Esophagus muscularis mucosa (tissue), 4 donors: ENCODE results near the gene ORC3. TPM values are rescaled to one million over a fixed set of nuclear protein-coding genes. Genes with fewer than 3 reads are reported as not detected.

Experiments
- DNase-seq: peaks from one replicate; pipeline ENCODE4 v3.0.0-alpha.2; 2017; ENCODE audit errors: extremely low spot score
- H3K27ac ChIP-seq, 4 donors: fragments of 200-600 bp; sonication (generic); replicated peaks in 1 of 4; 1 replicate in 3 of 4; 2 replicates in 1 of 4; pipeline ENCODE4 v1.5.1; 2016 to 2019; ENCODE audit warnings: mild to moderate bottlenecking in 1 of 4
- H3K27me3 ChIP-seq, 4 donors: fragments of 200-600 bp; sonication (generic); one replicate each; pipeline versions ENCODE4 v1.5.1 to v1.6.0; 2016 to 2019
- H3K36me3 ChIP-seq, 4 donors: fragments of 200-600 bp; sonication (generic); one replicate each; pipeline ENCODE4 v1.5.1; 2016 to 2019
- H3K4me1 ChIP-seq, 4 donors: fragments of 200-600 bp; sonication (generic); one replicate each; pipeline ENCODE4 v1.5.1; 2016 to 2019
- H3K4me3 ChIP-seq, 4 donors: fragments of 200-600 bp; sonication (generic); 1 replicate in 2 of 4; 2 replicates in 2 of 4; pipeline ENCODE4 v1.5.1; 2016 to 2019; ENCODE audit warnings: mild to moderate bottlenecking in 4 of 4, moderate library complexity in 1 of 4
- H3K9me3 ChIP-seq, 4 donors: fragments of 200-600 bp; sonication (generic); 1 replicate in 3 of 4; 2 replicates in 1 of 4; pipeline ENCODE4 v1.5.1; 2016 to 2019
- EP300 ChIP-seq: sonication (generic); formaldehyde crosslinking; IDR thresholded peaks from one replicate; pipeline ENCODE4 v1.6.1; 2017; ENCODE audit warnings: antibody characterized with exemption
- POLR2A ChIP-seq: fragments of 450-650 bp; IDR thresholded peaks from one replicate; pipeline ENCODE4 v1.6.1; 2017; ENCODE audit warnings: antibody characterized with exemption, moderate library complexity, mild to moderate bottlenecking, low read depth
- POLR2AphosphoS5 ChIP-seq, 2 donors: sonication (generic); formaldehyde crosslinking; IDR thresholded peaks; one replicate each; pipeline ENCODE4 v1.6.1; 2017; ENCODE audit warnings: antibody characterized with exemption in 2 of 2
- WGBS: methylation state at CpG from one replicate; pipeline ENCODE4 v1.1.5; 2018; 5-methylcytosine and 5-hydroxymethylcytosine counted together
- intact Hi-C: fragments of 100-400 bp; cut with DNase I; formaldehyde crosslinking; loops from one replicate; pipeline ENCODE4 v1.15.1; 2023
- total RNA-seq, 4 donors: library from RNA; depleted of rRNA; stranded (reverse); fragments of >200 nt; gene quantifications; one replicate each; pipeline versions ENCODE4 v1.1.0 to v1.2.1, GENCODE V29; 2016
- TF ChIP-seq, protein P1 (sequence below), 3 experiments: fragments of 200-600 bp in 2 of 3; fragments of 450-650 bp in 1 of 3; sonication (generic) in 2 of 3; IDR thresholded peaks; one replicate each; pipeline ENCODE4 v1.5.1; 2017 to 2019; ENCODE audit warnings: antibody characterized with exemption in 3 of 3, mild to moderate bottlenecking in 2 of 3, moderate library complexity in 1 of 3

ORC3 gene
- total RNA-seq, 4 donors from 2014 or later, result 9.9 to 18.7 (median 12.6) TPM

DNA sequence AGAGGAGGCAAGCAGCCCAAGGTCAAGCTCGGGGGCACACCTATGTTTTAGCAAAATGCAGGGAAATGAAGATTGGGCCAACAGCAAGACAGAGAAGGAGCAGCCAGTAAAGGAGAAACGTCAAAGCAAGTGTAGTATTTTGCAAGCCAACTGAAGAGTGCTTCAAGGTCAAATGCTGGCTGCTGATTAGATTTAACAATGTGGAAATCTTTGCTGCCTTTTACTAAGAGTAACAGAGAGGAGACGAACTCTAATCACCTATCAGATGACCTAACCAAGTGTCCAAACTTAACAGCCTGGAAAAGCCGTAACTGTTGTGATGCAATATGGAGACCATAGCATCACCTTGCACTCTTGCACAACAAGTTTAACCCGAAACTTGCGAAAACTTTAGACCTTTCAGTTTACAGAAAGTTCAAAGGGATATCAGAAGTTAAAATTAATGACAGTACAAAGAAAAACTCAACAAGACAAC lies 81.7 kb downstream of the ORC3 start:
- DNase-seq, result no peak
- Histone ChIP-seq H3K4me3 (no peak overlapping the region), H3K36me3 (peaks cover 0 to 90% (median 50%) of the 10 kb centered on the region in 4 donors), H3K27me3 (no peaks in the 10 kb centered on the region), H3K27ac (no peak overlapping the region), H3K9me3 (no peaks in the 10 kb centered on the region), H3K4me1 (peaks cover 0 to 11% (median 6%) of the 10 kb centered on the region in 4 donors)
- intact Hi-C loops, result no loop called here
- no peak for TF ChIP-seq POLR2AphosphoS5 (IDR thresholded peaks at IDR 0.05)
- TF ChIP-seq POLR2A, result no peak
- no peak for TF ChIP-seq EP300
- TF ChIP-seq, protein P1, sequence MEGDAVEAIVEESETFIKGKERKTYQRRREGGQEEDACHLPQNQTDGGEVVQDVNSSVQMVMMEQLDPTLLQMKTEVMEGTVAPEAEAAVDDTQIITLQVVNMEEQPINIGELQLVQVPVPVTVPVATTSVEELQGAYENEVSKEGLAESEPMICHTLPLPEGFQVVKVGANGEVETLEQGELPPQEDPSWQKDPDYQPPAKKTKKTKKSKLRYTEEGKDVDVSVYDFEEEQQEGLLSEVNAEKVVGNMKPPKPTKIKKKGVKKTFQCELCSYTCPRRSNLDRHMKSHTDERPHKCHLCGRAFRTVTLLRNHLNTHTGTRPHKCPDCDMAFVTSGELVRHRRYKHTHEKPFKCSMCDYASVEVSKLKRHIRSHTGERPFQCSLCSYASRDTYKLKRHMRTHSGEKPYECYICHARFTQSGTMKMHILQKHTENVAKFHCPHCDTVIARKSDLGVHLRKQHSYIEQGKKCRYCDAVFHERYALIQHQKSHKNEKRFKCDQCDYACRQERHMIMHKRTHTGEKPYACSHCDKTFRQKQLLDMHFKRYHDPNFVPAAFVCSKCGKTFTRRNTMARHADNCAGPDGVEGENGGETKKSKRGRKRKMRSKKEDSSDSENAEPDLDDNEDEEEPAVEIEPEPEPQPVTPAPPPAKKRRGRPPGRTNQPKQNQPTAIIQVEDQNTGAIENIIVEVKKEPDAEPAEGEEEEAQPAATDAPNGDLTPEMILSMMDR (IDR thresholded peaks at IDR 0.05), result no peak
- 79% methylated on average over 6 of the region's 6 CpGs for WGBS

DNA sequence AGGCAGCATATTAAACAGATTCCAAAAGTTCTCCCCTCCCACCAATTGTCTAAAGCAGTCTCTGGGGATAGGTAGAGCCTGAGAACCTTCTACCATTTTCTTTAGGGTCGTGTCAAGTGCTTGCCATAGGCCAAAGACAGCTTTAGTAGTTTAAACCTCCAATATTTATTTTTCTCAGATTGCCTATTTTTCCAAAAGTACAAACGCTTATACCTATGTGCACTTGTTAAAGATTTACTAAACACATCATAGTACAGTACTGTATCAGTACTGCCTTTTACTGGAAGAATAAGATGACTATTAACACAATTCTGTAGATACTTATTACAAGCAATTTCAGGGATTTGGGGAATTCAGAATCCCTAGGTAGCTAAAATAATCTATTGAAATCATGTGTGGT lies 82.7 kb downstream of the ORC3 start:
- H3K27me3 ChIP-seq, result no peaks in the 10 kb centered on the region
- H3K4me3 ChIP-seq, result no peak overlapping the region
- WGBS, result 92% methylated on average over 2 of the region's 2 CpGs
- TF ChIP-seq EP300 (no peak), POLR2A (no peak), POLR2AphosphoS5 (IDR thresholded peaks at IDR 0.05) (no peak)
- TF ChIP-seq, protein P1 (IDR thresholded peaks at IDR 0.05), result no peak
- H3K36me3 ChIP-seq, result peaks cover 0 to 90% (median 53%) of the 10 kb centered on the region in 4 donors
- H3K27ac ChIP-seq, result no peak overlapping the region
- H3K9me3 ChIP-seq, result no peaks in the 10 kb centered on the region
- intact Hi-C loops, result no loop called here
- no peak for DNase-seq
- H3K4me1 ChIP-seq, result peaks cover 0 to 11% (median 6%) of the 10 kb centered on the region in 4 donors

DNA sequence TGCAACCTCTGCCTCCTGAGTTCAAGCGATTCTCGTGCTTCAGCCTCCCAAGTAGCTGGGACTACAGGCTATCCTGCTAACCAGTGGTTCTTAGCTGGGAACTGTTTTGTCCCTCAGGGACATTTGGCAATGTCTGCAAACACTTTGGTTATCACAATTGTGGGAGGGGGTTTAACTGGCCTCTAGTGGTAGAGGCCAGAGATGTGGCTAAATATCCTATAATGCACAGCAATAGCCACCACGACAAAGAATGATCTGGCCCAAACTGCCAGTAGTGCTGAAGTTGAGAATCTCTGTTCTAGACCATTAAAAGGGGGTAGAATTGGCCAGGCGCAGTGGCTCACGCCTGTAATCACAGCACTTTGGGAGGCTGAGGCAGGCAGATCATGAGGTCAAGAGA lies 83.3 kb downstream of the ORC3 start:
- Histone ChIP-seq H3K9me3 (no peaks in the 10 kb centered on the region), H3K36me3 (peaks cover 0 to 90% (median 55%) of the 10 kb centered on the region in 4 donors), H3K27ac (no peak overlapping the region), H3K27me3 (no peaks in the 10 kb centered on the region), H3K4me1 (peaks cover 0 to 11% (median 6%) of the 10 kb centered on the region in 4 donors), H3K4me3 (no peak overlapping the region)
- TF ChIP-seq EP300 (no peak), POLR2AphosphoS5 (IDR thresholded peaks at IDR 0.05) (no peak), POLR2A (no peak)
- TF ChIP-seq, protein P1 (IDR thresholded peaks at IDR 0.05), result no peak
- intact Hi-C loops, result no loop called here
- WGBS, result 94% methylated on average over 5 of the region's 5 CpGs
- DNase-seq, result no peak

DNA sequence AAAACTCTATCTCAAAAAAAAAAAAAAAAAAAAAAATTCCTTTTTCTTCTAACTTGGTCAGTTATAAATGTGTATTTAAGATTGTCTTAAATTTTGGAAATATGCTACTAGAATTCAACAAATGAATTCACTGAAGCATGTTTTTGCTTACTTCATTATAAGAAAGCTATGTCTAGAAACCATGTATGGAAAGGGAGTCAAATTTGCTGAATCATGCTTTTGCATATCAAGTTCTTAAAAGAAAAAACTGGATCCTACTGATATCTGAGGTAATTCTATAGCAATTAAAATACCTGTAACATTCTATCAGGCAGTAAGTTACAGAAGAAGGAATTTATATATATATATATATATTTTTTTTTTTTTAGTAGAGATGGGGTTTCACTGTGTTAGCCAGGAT lies 84.4 kb downstream of the ORC3 start:
- no peak overlapping the region for H3K4me3 ChIP-seq
- no peak overlapping the region for H3K27ac ChIP-seq
- intact Hi-C loops, result no loop called here
- H3K36me3 ChIP-seq, result peaks cover 0 to 86% (median 57%) of the 10 kb centered on the region in 4 donors
- no peaks in the 10 kb centered on the region for H3K9me3 ChIP-seq
- H3K27me3 ChIP-seq, result no peaks in the 10 kb centered on the region
- H3K4me1 ChIP-seq, result peaks cover 0 to 11% (median 6%) of the 10 kb centered on the region in 4 donors
- DNase-seq, result no peak
- TF ChIP-seq POLR2AphosphoS5 (IDR thresholded peaks at IDR 0.05), result no peak

DNA sequence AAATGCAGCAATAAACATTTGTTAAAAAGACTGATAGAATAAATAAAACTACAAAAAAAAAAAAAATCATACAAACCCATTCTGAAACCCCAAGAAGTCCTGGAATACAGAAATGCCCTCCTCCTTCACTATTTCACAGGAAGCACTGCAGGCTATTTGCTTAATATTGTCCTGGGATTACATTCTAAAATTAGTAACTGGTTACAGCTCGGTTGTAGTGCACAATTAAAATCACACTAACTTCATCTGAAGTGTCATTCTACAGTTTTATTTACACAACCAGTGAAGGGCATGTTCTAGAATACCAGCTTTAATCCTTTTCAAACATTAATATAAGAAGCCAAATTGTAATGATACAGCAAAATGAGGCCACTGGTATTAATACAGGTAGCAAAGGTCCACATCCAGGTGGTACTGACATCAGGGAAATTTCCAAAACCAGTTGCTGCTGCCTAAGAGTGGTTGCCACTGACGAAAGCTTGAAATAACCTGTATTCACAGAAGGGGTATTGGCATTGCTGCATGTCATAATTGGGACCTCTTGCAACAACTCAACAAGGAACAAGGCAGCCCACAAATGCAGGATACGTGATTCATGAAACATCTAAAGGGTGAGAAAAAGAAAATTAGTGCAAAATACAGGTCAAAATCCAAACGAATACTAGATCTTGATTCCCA lies 85.2 kb downstream of the ORC3 start:
- Histone ChIP-seq H3K9me3 (no peaks in the 10 kb centered on the region), H3K27ac (no peak overlapping the region), H3K36me3 (peaks cover 0 to 81% (median 57%) of the 10 kb centered on the region in 4 donors), H3K27me3 (no peaks in the 10 kb centered on the region), H3K4me3 (no peak overlapping the region), H3K4me1 (peaks cover 0 to 11% (median 6%) of the 10 kb centered on the region in 4 donors)
- WGBS, result 56% methylated on average over 4 of the region's 4 CpGs
- intact Hi-C loops, result no loop called here
- DNase-seq, result no peak
- no peak for TF ChIP-seq POLR2AphosphoS5 (IDR thresholded peaks at IDR 0.05)
- no peak for TF ChIP-seq EP300
- no peak for TF ChIP-seq POLR2A
- TF ChIP-seq, protein P1 (IDR thresholded peaks at IDR 0.05), result no peak
